Measurements from ENCODE around the gene RGS2. TPM values are rescaled to one million over a fixed set of nuclear protein-coding genes. Genes with fewer than 3 reads are reported as not detected.
A peak's percentile ranks its signal among the peaks of the same experiment; 100 is the strongest.

The RGS2 gene
- total RNA-seq, 1 experiment from 2014 or later = 0.50 TPM

DNA sequence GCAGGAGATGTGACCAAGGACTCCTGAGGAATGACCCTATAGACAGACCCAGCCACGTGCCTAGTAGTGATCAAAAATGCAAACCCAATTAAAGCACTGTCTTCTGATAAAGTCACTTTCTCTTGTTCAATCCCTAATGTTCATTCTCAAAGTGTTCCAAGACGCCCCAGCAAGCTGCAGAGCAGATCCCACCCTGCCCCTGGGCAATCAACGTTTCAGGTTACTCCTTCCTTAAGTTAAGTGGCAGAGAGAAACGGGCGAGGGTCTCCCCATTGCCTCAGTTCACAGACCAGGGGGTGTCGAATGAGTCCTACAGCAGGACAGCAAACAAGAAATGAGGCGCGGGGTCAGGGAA, 699 bp upstream of the RGS2 start:
- Histone ChIP-seq H3K9me2 (ENCODE audit: insufficient read depth) (no peaks in the 10 kb centered on the region), H3K27me3 (ENCODE audit: insufficient read depth, low read depth) (no peaks in the 10 kb centered on the region), H3K4me3 (peak overlapping the region; percentile 71), H3K27ac (peak overlapping the region; percentile 42), H3K36me3 (ENCODE audit: low read depth) (no peaks in the 10 kb centered on the region), H3F3A (ENCODE audit: insufficient read depth, low read depth) (no peaks in the 10 kb centered on the region), H3K9me3 (ENCODE audit: insufficient read depth, low read depth) (no peaks in the 10 kb centered on the region), H3K4me1 (replicated peaks; ENCODE audit: insufficient read depth) (peaks cover 17% of the 10 kb centered on the region), H3K79me2 (ENCODE audit: low read depth) (no peaks in the 10 kb centered on the region), H2AFZ (peak overlapping the region; percentile 88), H4K20me1 (ENCODE audit: insufficient read depth) (no peaks in the 10 kb centered on the region), H3K4me2 (peak overlapping the region; percentile 94)
- intact Hi-C loops (cut with micrococcal nuclease; ENCODE audit: unreplicated experiment) = loop anchor here (2.0 to 10.0 kb wide), 4 partner anchors 106 to 331 kb away; no protein-coding TSS in a partner anchor
- BruUV-seq (replicated peaks) = TSS peak; percentile 86
- POLR2A ChIA-PET (ENCODE audit: unreplicated experiment) = interaction anchor here (0.6 kb wide), 1 partner anchor 1102 kb away, joined by 7 read pairs; no protein-coding TSS in a partner anchor
- no peak for DNase-seq
- CTCF ChIA-PET = interaction anchor here (0.5 kb wide), 1 partner anchor 109 kb away, joined by 4 read pairs; no protein-coding TSS in a partner anchor
- TF ChIP-seq, protein P1, sequence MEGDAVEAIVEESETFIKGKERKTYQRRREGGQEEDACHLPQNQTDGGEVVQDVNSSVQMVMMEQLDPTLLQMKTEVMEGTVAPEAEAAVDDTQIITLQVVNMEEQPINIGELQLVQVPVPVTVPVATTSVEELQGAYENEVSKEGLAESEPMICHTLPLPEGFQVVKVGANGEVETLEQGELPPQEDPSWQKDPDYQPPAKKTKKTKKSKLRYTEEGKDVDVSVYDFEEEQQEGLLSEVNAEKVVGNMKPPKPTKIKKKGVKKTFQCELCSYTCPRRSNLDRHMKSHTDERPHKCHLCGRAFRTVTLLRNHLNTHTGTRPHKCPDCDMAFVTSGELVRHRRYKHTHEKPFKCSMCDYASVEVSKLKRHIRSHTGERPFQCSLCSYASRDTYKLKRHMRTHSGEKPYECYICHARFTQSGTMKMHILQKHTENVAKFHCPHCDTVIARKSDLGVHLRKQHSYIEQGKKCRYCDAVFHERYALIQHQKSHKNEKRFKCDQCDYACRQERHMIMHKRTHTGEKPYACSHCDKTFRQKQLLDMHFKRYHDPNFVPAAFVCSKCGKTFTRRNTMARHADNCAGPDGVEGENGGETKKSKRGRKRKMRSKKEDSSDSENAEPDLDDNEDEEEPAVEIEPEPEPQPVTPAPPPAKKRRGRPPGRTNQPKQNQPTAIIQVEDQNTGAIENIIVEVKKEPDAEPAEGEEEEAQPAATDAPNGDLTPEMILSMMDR (conservative IDR thresholded peaks at IDR 0.05) = no peak
- no peak for TF ChIP-seq EZH2 (IDR thresholded peaks at IDR 0.05; ENCODE audit: low read depth)

DNA sequence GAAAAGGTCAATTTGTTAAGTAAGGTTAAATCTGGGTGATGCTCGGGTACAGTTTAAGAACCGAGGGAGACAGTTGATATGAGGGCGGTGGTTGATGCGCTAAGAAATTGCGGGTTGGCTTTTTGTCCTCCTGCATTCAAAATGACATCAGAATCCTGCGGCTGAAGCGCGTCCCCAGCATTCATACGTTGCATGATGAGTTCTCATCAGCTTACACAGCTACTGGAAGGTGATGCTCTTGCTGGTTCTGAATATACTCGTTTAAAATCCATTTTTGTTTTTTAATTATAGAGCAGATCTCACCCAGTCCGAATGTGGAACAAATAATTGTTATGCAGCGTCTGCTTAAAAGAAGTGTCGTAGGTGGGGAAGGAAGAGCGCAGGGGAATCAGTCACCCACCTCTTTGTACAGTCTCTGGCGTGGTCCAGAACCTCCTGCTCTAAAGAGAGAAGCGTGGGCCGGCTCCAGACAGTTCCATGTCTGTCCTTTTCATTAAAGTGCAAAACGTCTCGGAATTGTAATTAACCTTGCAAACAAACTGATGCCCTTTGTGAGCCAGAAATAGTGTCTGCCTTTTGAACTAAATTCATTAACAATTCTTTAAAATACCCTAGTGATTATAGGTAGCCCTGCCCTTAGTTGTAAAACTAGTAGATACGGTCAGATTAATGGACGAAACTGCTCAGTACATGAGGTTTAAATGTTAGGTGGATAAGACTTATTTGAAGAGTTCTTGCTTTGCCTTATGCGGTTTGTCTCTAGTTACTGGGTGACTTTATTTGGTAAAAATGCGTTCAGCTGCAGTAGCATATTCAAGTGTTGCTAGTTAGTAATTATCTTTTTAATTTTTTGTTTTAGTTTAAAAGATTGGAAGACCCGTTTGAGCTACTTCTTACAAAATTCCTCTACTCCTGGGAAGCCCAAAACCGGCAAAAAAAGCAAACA, 741 bp downstream of the RGS2 start:
- Histone ChIP-seq H2AFZ (peak overlapping the region; percentile 88), H3K9me3 (ENCODE audit: insufficient read depth, low read depth) (no peaks in the 10 kb centered on the region), H3K4me3 (peak overlapping the region; percentile 71), H3K79me2 (ENCODE audit: low read depth) (no peaks in the 10 kb centered on the region), H4K20me1 (ENCODE audit: insufficient read depth) (no peaks in the 10 kb centered on the region), H3K4me2 (peak overlapping the region; percentile 94), H3K27ac (no peak overlapping the region), H3K27me3 (ENCODE audit: insufficient read depth, low read depth) (no peaks in the 10 kb centered on the region), H3F3A (ENCODE audit: insufficient read depth, low read depth) (no peaks in the 10 kb centered on the region), H3K36me3 (ENCODE audit: low read depth) (no peaks in the 10 kb centered on the region), H3K4me1 (replicated peaks; ENCODE audit: insufficient read depth) (peaks cover 17% of the 10 kb centered on the region), H3K9me2 (ENCODE audit: insufficient read depth) (no peaks in the 10 kb centered on the region)
- BruUV-seq (replicated peaks) = TSS peak; percentile 84
- no peak for TF ChIP-seq EZH2 (IDR thresholded peaks at IDR 0.05; ENCODE audit: low read depth)
- intact Hi-C loops (cut with micrococcal nuclease; ENCODE audit: unreplicated experiment) = loop anchor here (1.0 to 10.0 kb wide), 5 partner anchors 107 to 332 kb away; partner anchors contain the start of gene CDC73
- CTCF ChIA-PET = no interaction called here
- POLR2A ChIA-PET (ENCODE audit: unreplicated experiment) = interaction anchor here (0.6 kb wide), 1 partner anchor 242 kb away, joined by 3 read pairs; no protein-coding TSS in a partner anchor
- no peak for DNase-seq

DNA sequence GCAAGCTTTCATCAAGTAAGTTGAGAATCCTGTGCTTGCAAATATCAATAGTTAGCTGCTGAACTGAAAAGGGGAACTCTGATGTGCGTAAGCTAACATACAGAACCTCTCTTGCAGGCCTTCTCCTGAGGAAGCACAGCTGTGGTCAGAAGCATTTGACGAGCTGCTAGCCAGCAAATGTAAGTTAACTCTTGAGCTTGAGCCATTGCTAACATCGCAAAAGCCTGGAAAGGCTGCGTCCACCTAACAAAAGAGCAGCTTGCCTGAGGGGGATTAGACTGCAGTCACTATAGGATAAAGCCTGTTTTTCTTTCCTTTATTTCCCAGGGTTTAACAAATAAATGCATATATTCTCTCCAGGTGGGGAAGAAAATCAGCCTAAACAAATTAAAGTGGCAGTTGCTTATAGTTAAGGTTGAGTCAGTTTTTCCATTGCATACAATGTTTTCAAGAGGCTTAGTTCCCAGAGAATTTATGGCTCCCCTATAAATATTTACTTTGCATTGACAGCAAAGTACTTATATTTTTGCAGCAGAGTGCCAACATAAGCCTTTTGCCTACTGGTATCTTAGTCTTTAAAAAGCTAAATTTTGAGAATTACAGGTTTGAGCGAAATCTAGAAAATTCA, 1.5 kb downstream of the RGS2 start:
- Histone ChIP-seq H3K4me1 (replicated peaks; ENCODE audit: insufficient read depth) (peaks cover 17% of the 10 kb centered on the region), H2AFZ (no peak overlapping the region), H4K20me1 (ENCODE audit: insufficient read depth) (no peaks in the 10 kb centered on the region), H3K4me3 (no peak overlapping the region), H3K9me3 (ENCODE audit: insufficient read depth, low read depth) (no peaks in the 10 kb centered on the region), H3K9me2 (ENCODE audit: insufficient read depth) (no peaks in the 10 kb centered on the region), H3F3A (ENCODE audit: insufficient read depth, low read depth) (no peaks in the 10 kb centered on the region), H3K27me3 (ENCODE audit: insufficient read depth, low read depth) (no peaks in the 10 kb centered on the region), H3K27ac (no peak overlapping the region), H3K36me3 (ENCODE audit: low read depth) (no peaks in the 10 kb centered on the region), H3K79me2 (ENCODE audit: low read depth) (no peaks in the 10 kb centered on the region), H3K4me2 (no peak overlapping the region)
- intact Hi-C loops (cut with micrococcal nuclease; ENCODE audit: unreplicated experiment) = no loop called here
- no peak for DNase-seq
- ChIA-PET POLR2A (ENCODE audit: unreplicated experiment) (interaction anchor here (0.6 kb wide), 1 partner anchor 241 kb away, joined by 3 read pairs; no protein-coding TSS in a partner anchor), CTCF (no interaction called here)
- BruUV-seq (replicated peaks) = no TSS peak
- TF ChIP-seq, protein P1 (conservative IDR thresholded peaks at IDR 0.05) = no peak
- TF ChIP-seq EZH2 (IDR thresholded peaks at IDR 0.05; ENCODE audit: low read depth) = no peak
